Heart left ventricle (tissue), 13 donors: Measurements from ENCODE around the gene ACYP1.

Experiments
- CTCF ChIP-seq, 12 donors: fragments of 200-600 bp; sonication (generic) in 4 of 12; IDR thresholded peaks; one replicate each; pipeline versions ENCODE4 v1.5.0 to v1.8.0; 2018 to 2022; ENCODE audit warnings: antibody characterized with exemption in 12 of 12, mild to moderate bottlenecking in 5 of 12
- POLR2A ChIP-seq, 2 donors: fragments of 450-650 bp; IDR thresholded peaks; one replicate each; pipeline ENCODE4 v1.6.1; 2017; ENCODE audit warnings: antibody characterized with exemption in 2 of 2, mild to moderate bottlenecking in 2 of 2, moderate library complexity in 2 of 2
- donor health status: ischemic (EF 13 %, LVEDD 7.1; RV severe dilation, severe dysfunction).
- donor health status: DM: no; HTN: yes; CAD: no.
- donor health status: DM: no; HTN: no; CAD: no.
- donor health status: ischemic (EF 25% LVEDD 6.9; RV normal size, moderate dysfunction).
- donor health status: ischemic (EF 25% LVEDD 5.7; RV mildly dilated, moderate dysfunction).
- donor health status: ischemic (EF 35%, LVEDD 5.7; RV mildly dilated, moderate dysfunction).
- donor health status: nonischemic (EF 11% LVEDD 7.7; RV severe dilation, severe dysfunction).
- donor health status: DM: yes; HTN: yes; CAD: no.
- donor health status: PGD.
- donor health status: ischemic (EF 29% LVEDD 5.4; RV normal size, mild dysfunction).
- donor health status: nonischemic (EF 23%, LVEDD 6.1; RV moderate dilation, normal function).

GRCh38 chr14:75064205-75064567, 362 bp upstream of the ACYP1 start:
- TF ChIP-seq CTCF (IDR thresholded peaks at IDR 0.05), result no peak
- no peak for TF ChIP-seq POLR2A (IDR thresholded peaks at IDR 0.05)
